ENCODE results near the gene MSI2. TPM values are rescaled to one million over a fixed set of nuclear protein-coding genes. Genes with fewer than 3 reads are reported as not detected.
A peak's percentile ranks its signal among the peaks of the same experiment; 100 is the strongest.

The MSI2 gene
- total and polyA plus RNA-seq, 12 donors, result 32.6 to 411 (median 148) TPM

DNA sequence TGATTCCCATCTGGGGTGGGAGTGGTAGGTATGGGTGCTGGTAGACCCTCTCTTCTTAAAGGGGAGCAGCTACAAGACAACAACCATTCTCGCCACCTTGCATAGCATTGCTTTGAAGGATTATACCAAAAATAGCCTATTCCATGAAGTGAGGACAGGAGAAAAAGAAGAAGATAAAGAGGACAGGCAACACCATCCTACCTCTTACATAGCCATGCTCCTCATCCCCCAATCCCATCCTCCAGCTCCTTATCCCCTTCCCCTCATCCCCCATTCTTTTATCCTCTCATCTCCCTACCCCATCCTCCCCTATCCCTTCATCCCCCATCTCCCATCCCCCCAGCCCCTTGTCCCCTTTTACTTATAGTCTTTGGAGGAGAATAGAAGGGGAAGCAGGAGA, 459.7 kb downstream of the MSI2 start:
- Histone ChIP-seq H3K27ac (no peak overlapping the region), H3K4me1 (replicated peaks in 1 of 2) (no peaks in the 10 kb centered on the region), H3K9me3 (replicated peaks in 1 of 3) (no peaks in the 10 kb centered on the region), H3K36me3 (replicated peaks in 1 of 2) (no peaks in the 10 kb centered on the region), H3K27me3 (no peaks in the 10 kb centered on the region), H3K4me3 (no peak overlapping the region)
- intact Hi-C loops (cut with DNase I), result no loop called here
- DNase-seq, result no peak
- 86 to 95% (median 91%) methylated on average over 1 of the region's 1 CpG for WGBS, 4 donors
- TF ChIP-seq POLR2A (IDR thresholded peaks at IDR 0.05), result no peak
- TF ChIP-seq, protein P1, sequence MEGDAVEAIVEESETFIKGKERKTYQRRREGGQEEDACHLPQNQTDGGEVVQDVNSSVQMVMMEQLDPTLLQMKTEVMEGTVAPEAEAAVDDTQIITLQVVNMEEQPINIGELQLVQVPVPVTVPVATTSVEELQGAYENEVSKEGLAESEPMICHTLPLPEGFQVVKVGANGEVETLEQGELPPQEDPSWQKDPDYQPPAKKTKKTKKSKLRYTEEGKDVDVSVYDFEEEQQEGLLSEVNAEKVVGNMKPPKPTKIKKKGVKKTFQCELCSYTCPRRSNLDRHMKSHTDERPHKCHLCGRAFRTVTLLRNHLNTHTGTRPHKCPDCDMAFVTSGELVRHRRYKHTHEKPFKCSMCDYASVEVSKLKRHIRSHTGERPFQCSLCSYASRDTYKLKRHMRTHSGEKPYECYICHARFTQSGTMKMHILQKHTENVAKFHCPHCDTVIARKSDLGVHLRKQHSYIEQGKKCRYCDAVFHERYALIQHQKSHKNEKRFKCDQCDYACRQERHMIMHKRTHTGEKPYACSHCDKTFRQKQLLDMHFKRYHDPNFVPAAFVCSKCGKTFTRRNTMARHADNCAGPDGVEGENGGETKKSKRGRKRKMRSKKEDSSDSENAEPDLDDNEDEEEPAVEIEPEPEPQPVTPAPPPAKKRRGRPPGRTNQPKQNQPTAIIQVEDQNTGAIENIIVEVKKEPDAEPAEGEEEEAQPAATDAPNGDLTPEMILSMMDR (IDR thresholded peaks at IDR 0.05), result no peak

DNA sequence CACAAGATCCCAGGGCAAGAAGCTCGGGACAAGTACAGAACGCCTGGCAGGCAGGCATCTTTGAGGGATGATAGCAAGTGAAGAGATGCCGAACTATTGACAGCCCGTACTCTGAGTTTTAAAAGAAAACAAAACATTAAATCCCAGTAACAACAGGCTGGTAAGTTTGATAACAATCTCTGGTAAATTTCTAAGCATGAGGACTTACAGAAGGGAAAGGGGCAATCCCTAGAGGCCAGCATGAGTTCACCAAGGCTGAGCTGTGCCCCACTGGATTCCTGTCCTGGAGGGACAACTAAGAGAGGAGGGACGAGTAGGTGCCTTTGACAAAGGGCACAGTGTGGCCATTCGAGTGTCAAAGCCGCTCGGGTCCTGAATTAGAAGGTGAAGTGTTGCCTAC, 462.6 kb downstream of the MSI2 start:
- Histone ChIP-seq H3K4me3 (no peak overlapping the region), H3K27me3 (no peaks in the 10 kb centered on the region), H3K9me3 (replicated peaks in 1 of 3) (no peaks in the 10 kb centered on the region), H3K36me3 (replicated peaks in 1 of 2) (no peaks in the 10 kb centered on the region), H3K4me1 (replicated peaks in 1 of 2) (peaks cover 0 to under 1% of the 10 kb centered on the region in 2 donors), H3K27ac (no peak overlapping the region)
- TF ChIP-seq, protein P1 (IDR thresholded peaks at IDR 0.05), result no peak
- no peak for TF ChIP-seq POLR2A (IDR thresholded peaks at IDR 0.05)
- 69 to 90% (median 87%) methylated on average over 5 to 8 of the region's 8 CpGs for WGBS, 4 donors
- intact Hi-C loops (cut with DNase I), result no loop called here
- DNase-seq, result peak in 1 of 7 donors; percentile 30

DNA sequence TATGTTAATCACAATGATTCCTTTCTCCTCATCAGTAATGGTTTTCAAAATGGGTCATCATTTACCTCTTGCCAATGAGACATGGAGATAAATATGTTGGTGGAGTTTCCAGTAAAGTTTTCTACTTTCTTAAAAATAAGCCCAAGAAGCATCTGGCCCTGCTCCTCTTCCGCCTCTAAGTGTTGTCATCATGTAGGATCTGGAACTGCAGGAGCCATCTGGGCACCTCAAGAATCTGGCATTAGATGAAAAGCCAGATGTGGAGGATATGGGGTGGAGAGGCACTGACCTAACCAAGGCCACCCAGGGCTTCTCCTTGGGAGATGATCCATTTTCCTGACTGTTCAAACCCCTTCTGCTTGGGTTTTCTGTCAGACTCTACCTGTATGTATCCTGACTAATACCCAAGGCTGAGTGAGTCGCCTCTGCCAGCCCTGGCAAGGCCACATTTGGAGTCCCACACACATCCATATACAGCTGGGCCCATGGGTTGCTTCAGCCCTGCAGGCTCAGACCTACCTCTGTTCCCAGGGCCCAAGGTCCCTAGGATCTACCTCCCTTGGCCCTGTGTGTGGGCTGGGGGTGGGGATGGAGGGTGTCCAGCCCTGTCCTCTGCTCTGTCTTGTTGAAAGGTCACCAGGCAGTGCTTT, 464.2 kb downstream of the MSI2 start:
- H3K27ac ChIP-seq, result no peak overlapping the region
- H3K4me1 ChIP-seq (replicated peaks in 1 of 2), result peaks cover 0 to 12% of the 10 kb centered on the region in 2 donors
- no peaks in the 10 kb centered on the region for H3K36me3 ChIP-seq (replicated peaks in 1 of 2)
- peak in 3 of 7 donors; percentile 15 to 20 (median 18) for DNase-seq
- TF ChIP-seq POLR2A (IDR thresholded peaks at IDR 0.05), result no peak
- TF ChIP-seq, protein P1 (IDR thresholded peaks at IDR 0.05), result no peak
- intact Hi-C loops (cut with DNase I), result loop anchor here in 1 of 2 donors (5.0 kb wide), 1 partner anchor 33 kb away; no protein-coding TSS in a partner anchor
- no peaks in the 10 kb centered on the region for H3K9me3 ChIP-seq (replicated peaks in 1 of 3)
- 54 to 75% (median 73%) methylated on average over 2 of the region's 2 CpGs for WGBS, 4 donors
- H3K4me3 ChIP-seq, result no peak overlapping the region
- no peaks in the 10 kb centered on the region for H3K27me3 ChIP-seq

DNA sequence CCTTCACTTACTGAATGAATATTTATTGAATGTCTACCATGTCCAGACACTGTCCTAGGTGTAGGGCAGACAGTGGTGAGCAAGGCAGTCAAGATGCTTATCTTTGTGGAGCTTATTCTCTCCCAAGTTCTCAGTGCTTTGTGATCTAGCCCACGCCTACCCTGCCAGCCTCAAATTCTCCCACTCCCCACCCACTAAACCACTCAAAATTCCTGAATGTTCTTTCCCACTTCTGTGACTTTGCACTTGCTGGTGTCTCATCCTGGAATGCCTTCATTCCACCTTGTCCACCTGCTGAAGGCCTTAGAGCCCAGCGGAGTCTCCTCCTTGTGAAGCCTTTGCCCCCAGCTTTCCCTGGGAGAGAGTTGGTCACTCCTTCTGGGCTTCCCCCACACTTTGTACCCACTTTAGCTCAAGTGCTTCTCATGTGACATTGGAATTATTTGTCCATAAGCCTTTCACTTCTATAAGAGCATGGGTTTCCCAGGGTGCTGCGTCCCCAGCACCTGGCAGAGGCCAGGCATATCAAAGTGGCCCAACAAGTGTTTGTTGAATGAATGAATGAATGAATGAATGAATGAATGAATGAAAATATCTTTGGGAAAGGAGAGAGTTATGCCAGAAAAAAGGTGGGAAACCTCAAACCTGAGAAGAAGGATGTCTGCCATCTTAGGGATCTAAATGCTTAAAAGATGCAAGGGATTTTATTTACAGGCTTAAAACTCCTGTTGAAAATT, 465.8 kb downstream of the MSI2 start:
- Histone ChIP-seq H3K9me3 (replicated peaks in 1 of 3) (no peaks in the 10 kb centered on the region), H3K4me3 (no peak overlapping the region), H3K27ac (no peak overlapping the region), H3K36me3 (replicated peaks in 1 of 2) (no peaks in the 10 kb centered on the region), H3K27me3 (no peaks in the 10 kb centered on the region), H3K4me1 (replicated peaks in 1 of 2) (peaks cover 0 to 12% of the 10 kb centered on the region in 2 donors)
- no peak for DNase-seq
- TF ChIP-seq, protein P1 (IDR thresholded peaks at IDR 0.05), result no peak
- TF ChIP-seq POLR2A (IDR thresholded peaks at IDR 0.05), result no peak
- WGBS, 4 donors, result 93 to 100% (median 96%) methylated on average over 3 of the region's 3 CpGs
- intact Hi-C loops (cut with DNase I), result loop anchor here in 1 of 2 donors (5.0 kb wide), 1 partner anchor 35 kb away; no protein-coding TSS in a partner anchor

All from adrenal gland (tissue), 12 donors.